PC-3 (cell line): ENCODE data around the gene HEMGN. TPM values are rescaled to one million over a fixed set of nuclear protein-coding genes. Genes with fewer than 3 reads are reported as not detected.

ENCODE experiments used
- ATAC-seq: fragments of 200-7000 bp; cut with Tn5 transposase; 2 replicates; pipeline ENCODE4 v1.9.1; 2020; ENCODE audit warnings: mild to moderate bottlenecking, moderate library complexity
- BruUV-seq: library from RNA; stranded (reverse); fragments of 400-500 nt; replicated peaks from 2 replicates; lab custom pipeline; 2021; lab: Mats Ljungman, UMichigan
- CTCF ChIA-PET: fragments of 300-600 bp; sonication (Branson Sonifier 250); formaldehyde crosslinking; loops from one replicate; lab custom pipeline; 2022; ENCODE audit warnings: antibody characterized with exemption; lab: Charles Lee
- POLR2A ChIA-PET: fragments of 300-600 bp; sonication (Branson Sonifier 250); formaldehyde crosslinking; loops from one replicate; lab custom pipeline; 2022; ENCODE audit warnings: antibody characterized with exemption; ENCODE audit not compliant: unreplicated experiment; lab: Charles Lee
- DNase-seq: peaks from one replicate; pipeline ENCODE4 v3.0.0-alpha.2; 2015
- H2AFZ ChIP-seq: fragments of 300-600 bp; sonication (generic); 2 replicates; pipeline ENCODE4 v1.6.0; 2016; ENCODE audit warnings: antibody characterized with exemption, low read length
- H3F3A ChIP-seq: fragments of 300-600 bp; sonication (generic); one replicate; pipeline ENCODE4 v1.6.0; 2017; ENCODE audit warnings: antibody characterized with exemption, low read length, control low read depth, mild to moderate bottlenecking; ENCODE audit not compliant: unreplicated experiment
- H3K27ac ChIP-seq: fragments of 300-600 bp; sonication (generic); 2 replicates; pipeline ENCODE4 v1.5.1; 2016; ENCODE audit warnings: mild to moderate bottlenecking, low read length
- H3K27me3 ChIP-seq: fragments of 300-600 bp; sonication (generic); 2 replicates; pipeline ENCODE4 v1.6.1; 2016; ENCODE audit warnings: low read length, mixed read lengths
- H3K36me3 ChIP-seq: fragments of 300-600 bp; sonication (generic); 2 replicates; pipeline ENCODE4 v1.6.1; 2016; ENCODE audit warnings: low read depth, mixed run types, low read length, mixed read lengths
- H3K4me1 ChIP-seq: fragments of 300-600 bp; sonication (generic); 2 replicates; pipeline ENCODE4 v1.5.1; 2016; ENCODE audit warnings: low read length; ENCODE audit not compliant: insufficient read depth
- H3K4me2 ChIP-seq: fragments of 300-600 bp; sonication (generic); 2 replicates; pipeline ENCODE4 v1.6.0; 2016; ENCODE audit warnings: low read length
- H3K4me3 ChIP-seq: fragments of 300-600 bp; sonication (generic); 2 replicates; pipeline ENCODE4 v1.5.1; 2016; ENCODE audit warnings: mild to moderate bottlenecking, low read length, mixed read lengths
- H3K79me2 ChIP-seq: fragments of 300-600 bp; sonication (generic); 2 replicates; pipeline ENCODE4 v1.6.1; 2017; ENCODE audit warnings: low read length, mixed read lengths
- H3K9ac ChIP-seq: fragments of 300-600 bp; sonication (generic); 2 replicates; pipeline ENCODE4 v1.6.0; 2016; ENCODE audit warnings: mild to moderate bottlenecking, low read length
- H3K9me2 ChIP-seq: fragments of 300-600 bp; sonication (generic); replicated peaks from 2 replicates; pipeline ENCODE4 v1.6.1; 2016; ENCODE audit warnings: mixed run types, low read length, mixed read lengths
- H3K9me3 ChIP-seq: fragments of 300-600 bp; sonication (generic); 2 replicates; pipeline ENCODE4 v1.6.1; 2016; ENCODE audit warnings: low read length, mixed read lengths
- H4K20me1 ChIP-seq: fragments of 300-600 bp; sonication (generic); 2 replicates; pipeline ENCODE4 v1.6.1; 2016; ENCODE audit warnings: low read length, mixed read lengths
- CTCF ChIP-seq: fragments of 300-600 bp; sonication (generic); conservative IDR thresholded peaks from 2 replicates; pipeline ENCODE4 v1.5.1; 2017; ENCODE audit warnings: antibody characterized with exemption, low read depth, mild to moderate bottlenecking, low read length
- EZH2 ChIP-seq: fragments of 300-600 bp; sonication (generic); IDR thresholded peaks from one replicate; pipeline ENCODE4 v1.6.1; 2017; ENCODE audit warnings: antibody characterized with exemption, mild to moderate bottlenecking, low read length; ENCODE audit not compliant: unreplicated experiment
- EZH2phosphoT487 ChIP-seq: fragments of 300-600 bp; sonication (generic); IDR thresholded peaks from 2 replicates; pipeline ENCODE4 v1.6.1; 2018; ENCODE audit warnings: mild to moderate bottlenecking, antibody characterized with exemption, low read length, borderline replicate concordance
- intact Hi-C: fragments of 100-400 bp; cut with micrococcal nuclease; formaldehyde crosslinking; loops from 2 replicates; pipeline ENCODE4 v1.9.0; 2023
- total RNA-seq: library from RNA; depleted of rRNA; stranded (reverse); fragments of >200 nt; gene quantifications from 2 replicates; pipeline ENCODE4 v1.2.3, GENCODE V29; 2014

The HEMGN gene
- total RNA-seq, 1 experiment from 2014 or later = not detected

GRCh38 chr9:97980918-97981845 is 43.2 kb upstream of the HEMGN start:
- H4K20me1 ChIP-seq = no peaks in the 10 kb centered on the region
- TF ChIP-seq EZH2 (no peak), CTCF (no peak), EZH2phosphoT487 (no peak)
- no peak for DNase-seq
- H3K9ac ChIP-seq = no peak overlapping the region
- H3K36me3 ChIP-seq = no peaks in the 10 kb centered on the region
- no TSS peak for BruUV-seq
- ATAC-seq = no peak
- no peaks in the 10 kb centered on the region for H3F3A ChIP-seq
- CTCF ChIA-PET = no interaction called here
- intact Hi-C loops = no loop called here
- no peak overlapping the region for H2AFZ ChIP-seq
- no peak overlapping the region for H3K27ac ChIP-seq
- no peaks in the 10 kb centered on the region for H3K9me3 ChIP-seq
- POLR2A ChIA-PET = no interaction called here
- H3K79me2 ChIP-seq = peaks cover 33% of the 10 kb centered on the region
- H3K4me2 ChIP-seq = no peak overlapping the region
- H3K9me2 ChIP-seq = no peaks in the 10 kb centered on the region
- H3K4me3 ChIP-seq = no peak overlapping the region
- no peaks in the 10 kb centered on the region for H3K27me3 ChIP-seq
- H3K4me1 ChIP-seq = peaks cover 20% of the 10 kb centered on the region

GRCh38 chr9:97980479-97980803 is 42.5 kb upstream of the HEMGN start:
- peaks cover 13% of the 10 kb centered on the region for H3K4me1 ChIP-seq
- no TSS peak for BruUV-seq
- H3K9me3 ChIP-seq = no peaks in the 10 kb centered on the region
- no peaks in the 10 kb centered on the region for H3K27me3 ChIP-seq
- TF ChIP-seq CTCF (no peak), EZH2phosphoT487 (no peak), EZH2 (no peak)
- intact Hi-C loops = no loop called here
- no peak overlapping the region for H2AFZ ChIP-seq
- no peak overlapping the region for H3K27ac ChIP-seq
- H4K20me1 ChIP-seq = no peaks in the 10 kb centered on the region
- H3K9me2 ChIP-seq = no peaks in the 10 kb centered on the region
- H3K4me3 ChIP-seq = no peak overlapping the region
- H3K9ac ChIP-seq = no peak overlapping the region
- H3K36me3 ChIP-seq = no peaks in the 10 kb centered on the region
- ChIA-PET CTCF (no interaction called here), POLR2A (no interaction called here)
- no peaks in the 10 kb centered on the region for H3F3A ChIP-seq
- DNase-seq = no peak
- no peak overlapping the region for H3K4me2 ChIP-seq
- ATAC-seq = no peak
- H3K79me2 ChIP-seq = peaks cover 25% of the 10 kb centered on the region

GRCh38 chr9:97979788-97980478 is 42.0 kb upstream of the HEMGN start:
- Histone ChIP-seq H3K4me3 (no peak overlapping the region), H3K79me2 (peaks cover 20% of the 10 kb centered on the region), H4K20me1 (no peaks in the 10 kb centered on the region), H3K9me2 (no peaks in the 10 kb centered on the region), H2AFZ (no peak overlapping the region), H3K27ac (no peak overlapping the region), H3K36me3 (no peaks in the 10 kb centered on the region), H3K9ac (no peak overlapping the region), H3K4me1 (peaks cover 8% of the 10 kb centered on the region), H3F3A (no peaks in the 10 kb centered on the region), H3K4me2 (no peak overlapping the region), H3K27me3 (no peaks in the 10 kb centered on the region), H3K9me3 (no peaks in the 10 kb centered on the region)
- BruUV-seq = no TSS peak
- DNase-seq (no peak), ATAC-seq (no peak)
- POLR2A ChIA-PET = no interaction called here
- CTCF ChIA-PET = no interaction called here
- TF ChIP-seq EZH2phosphoT487 (no peak), CTCF (no peak), EZH2 (no peak)
- intact Hi-C loops = no loop called here
